ENCODE data around the gene TIPRL.

DNA sequence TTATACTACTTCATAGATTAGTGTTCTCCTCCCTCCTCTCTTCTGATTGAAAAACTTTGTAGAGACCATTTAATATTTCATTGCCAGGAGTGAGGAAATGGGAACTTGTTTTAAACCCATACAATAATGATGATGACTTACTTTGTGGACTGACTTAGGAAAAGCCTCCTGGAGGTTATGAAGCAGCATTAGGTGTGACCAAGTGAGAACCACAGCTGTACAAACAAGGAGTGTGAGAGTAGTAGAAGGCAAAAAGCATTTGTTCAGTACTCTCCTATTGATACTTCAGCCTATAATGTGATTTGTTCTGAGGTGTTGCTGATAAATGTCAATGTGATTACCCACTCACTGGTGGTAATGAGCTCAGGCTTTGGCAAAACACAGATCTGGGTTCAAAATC lies 8.4 kb downstream of the TIPRL start:
- TF ChIP-seq, protein P1, sequence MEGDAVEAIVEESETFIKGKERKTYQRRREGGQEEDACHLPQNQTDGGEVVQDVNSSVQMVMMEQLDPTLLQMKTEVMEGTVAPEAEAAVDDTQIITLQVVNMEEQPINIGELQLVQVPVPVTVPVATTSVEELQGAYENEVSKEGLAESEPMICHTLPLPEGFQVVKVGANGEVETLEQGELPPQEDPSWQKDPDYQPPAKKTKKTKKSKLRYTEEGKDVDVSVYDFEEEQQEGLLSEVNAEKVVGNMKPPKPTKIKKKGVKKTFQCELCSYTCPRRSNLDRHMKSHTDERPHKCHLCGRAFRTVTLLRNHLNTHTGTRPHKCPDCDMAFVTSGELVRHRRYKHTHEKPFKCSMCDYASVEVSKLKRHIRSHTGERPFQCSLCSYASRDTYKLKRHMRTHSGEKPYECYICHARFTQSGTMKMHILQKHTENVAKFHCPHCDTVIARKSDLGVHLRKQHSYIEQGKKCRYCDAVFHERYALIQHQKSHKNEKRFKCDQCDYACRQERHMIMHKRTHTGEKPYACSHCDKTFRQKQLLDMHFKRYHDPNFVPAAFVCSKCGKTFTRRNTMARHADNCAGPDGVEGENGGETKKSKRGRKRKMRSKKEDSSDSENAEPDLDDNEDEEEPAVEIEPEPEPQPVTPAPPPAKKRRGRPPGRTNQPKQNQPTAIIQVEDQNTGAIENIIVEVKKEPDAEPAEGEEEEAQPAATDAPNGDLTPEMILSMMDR (conservative IDR thresholded peaks at IDR 0.05; ENCODE audit: low read depth, low read length): no peak
- TF ChIP-seq EZH2 (IDR thresholded peaks at IDR 0.05; ENCODE audit: borderline replicate concordance, low read depth, low read length, poor library complexity, severe bottlenecking): no peak
